Heart left ventricle (tissue), 16 donors: Measurements from ENCODE around the gene TAPT1. TPM values are rescaled to one million over a fixed set of nuclear protein-coding genes. Genes with fewer than 3 reads are reported as not detected.

Experiments used
- ATAC-seq, 4 donors: fragments of 200-7000 bp; cut with Tn5 transposase; one replicate each; pipeline ENCODE4 v1.9.1; 2020 to 2022; ENCODE audit warnings: moderate library complexity in 4 of 4, mild to moderate bottlenecking in 3 of 4, moderate number of reproducible peaks in 1 of 4
- DNase-seq, 5 donors: peaks; one replicate each; pipeline ENCODE4 v3.0.0-alpha.2; 2020
- H3K27ac ChIP-seq, 12 donors: fragments of 200-600 bp; sonication (generic) in 4 of 12; one replicate each; pipeline versions ENCODE4 v1.5.0 to v1.8.0; 2016 to 2022; ENCODE audit warnings: mild to moderate bottlenecking in 2 of 12
- H3K27me3 ChIP-seq, 9 donors: fragments of 200-600 bp; sonication (generic) in 2 of 9; one replicate each; pipeline versions ENCODE4 v1.5.1 to v1.8.0; 2016 to 2022; ENCODE audit warnings: mild to moderate bottlenecking in 3 of 9
- H3K36me3 ChIP-seq, 9 donors: fragments of 200-600 bp; sonication (generic) in 2 of 9; one replicate each; pipeline versions ENCODE4 v1.5.0 to v1.8.0; 2018 to 2022; ENCODE audit warnings: mild to moderate bottlenecking in 2 of 9
- H3K4me1 ChIP-seq, 12 donors: fragments of 200-600 bp; sonication (generic) in 4 of 12; one replicate each; pipeline versions ENCODE4 v1.5.0 to v1.8.0; 2016 to 2022; ENCODE audit warnings: mild to moderate bottlenecking in 3 of 12
- H3K4me3 ChIP-seq, 12 donors: fragments of 200-600 bp; sonication (generic) in 4 of 12; one replicate each; pipeline versions ENCODE4 v1.5.0 to v1.8.0; 2017 to 2022; ENCODE audit warnings: mild to moderate bottlenecking in 9 of 12, moderate library complexity in 4 of 12
- H3K9me3 ChIP-seq, 12 donors: fragments of 200-600 bp; sonication (generic) in 4 of 12; one replicate each; pipeline versions ENCODE4 v1.5.0 to v1.8.0; 2016 to 2022; ENCODE audit warnings: mild to moderate bottlenecking in 1 of 12
- POLR2A ChIP-seq, 2 donors: fragments of 450-650 bp; IDR thresholded peaks; one replicate each; pipeline ENCODE4 v1.6.1; 2017; ENCODE audit warnings: antibody characterized with exemption in 2 of 2, mild to moderate bottlenecking in 2 of 2, moderate library complexity in 2 of 2
- WGBS, 4 donors: extraction: QIAGEN DNeasy Blood & Tissue Kit in 2 of 4; methylation state at CpG; one replicate each; pipeline versions ENCODE4 v1.1.5 to v1.1.7; 2013 to 2018; 5-methylcytosine and 5-hydroxymethylcytosine counted together
- intact Hi-C, 10 donors: fragments of 100-400 bp; cut with DNase I; formaldehyde crosslinking; loops; one replicate each; pipeline versions ENCODE4 v1.11.1 to v1.14.2; 2022
- polyA plus RNA-seq, 2 donors: library from polyadenylated mRNA; stranded (reverse); fragments of 200-250 nt; gene quantifications; one replicate each; pipeline ENCODE4 v1.2.3, GENCODE V29; 2013
- total RNA-seq, 9 donors: library from RNA; depleted of rRNA in 2 of 9; stranded (reverse); fragments of >200 nt in 2 of 9; fragmentation: NEBNext Ultra II Directional in 3 of 9; extraction: Animal tissue kit (Norgen Biotek cat#: 25700) in 3 of 9; gene quantifications; one replicate each; pipeline versions ENCODE4 v1.1.0 to v1.2.4, GENCODE V29; 2016 to 2023
- TF ChIP-seq, protein P1 (sequence below), 12 donors: fragments of 200-600 bp; sonication (generic) in 4 of 12; IDR thresholded peaks; one replicate each; pipeline versions ENCODE4 v1.5.0 to v1.8.0; 2018 to 2022; ENCODE audit warnings: antibody characterized with exemption in 12 of 12, mild to moderate bottlenecking in 5 of 12
- donor health status: ischemic (EF 13 %, LVEDD 7.1; RV severe dilation, severe dysfunction).
- donor health status: healthy with polysubstance abuse.
- donor health status: DM: no; HTN: yes; CAD: no.
- donor health status: DM: no; HTN: no; CAD: no.
- donor health status: ischemic (EF 25% LVEDD 6.9; RV normal size, moderate dysfunction).
- donor health status: ischemic (EF 25% LVEDD 5.7; RV mildly dilated, moderate dysfunction).
- donor health status: healthy.
- donor health status: DM: yes; HTN: yes; CAD: no.
- donor health status: ischemic (EF 35%, LVEDD 5.7; RV mildly dilated, moderate dysfunction).
- donor health status: nonischemic (EF 11% LVEDD 7.7; RV severe dilation, severe dysfunction).
- donor health status: DM: yes; HTN: yes; CAD: no.
- donor health status: PGD.
- donor health status: ischemic (EF 29% LVEDD 5.4; RV normal size, mild dysfunction).
- donor health status: nonischemic (EF 23%, LVEDD 6.1; RV moderate dilation, normal function).

Gene TAPT1
- total and polyA plus RNA-seq, 11 donors = 12.3 to 53.4 (median 34.9) TPM

- TF ChIP-seq, protein P1, sequence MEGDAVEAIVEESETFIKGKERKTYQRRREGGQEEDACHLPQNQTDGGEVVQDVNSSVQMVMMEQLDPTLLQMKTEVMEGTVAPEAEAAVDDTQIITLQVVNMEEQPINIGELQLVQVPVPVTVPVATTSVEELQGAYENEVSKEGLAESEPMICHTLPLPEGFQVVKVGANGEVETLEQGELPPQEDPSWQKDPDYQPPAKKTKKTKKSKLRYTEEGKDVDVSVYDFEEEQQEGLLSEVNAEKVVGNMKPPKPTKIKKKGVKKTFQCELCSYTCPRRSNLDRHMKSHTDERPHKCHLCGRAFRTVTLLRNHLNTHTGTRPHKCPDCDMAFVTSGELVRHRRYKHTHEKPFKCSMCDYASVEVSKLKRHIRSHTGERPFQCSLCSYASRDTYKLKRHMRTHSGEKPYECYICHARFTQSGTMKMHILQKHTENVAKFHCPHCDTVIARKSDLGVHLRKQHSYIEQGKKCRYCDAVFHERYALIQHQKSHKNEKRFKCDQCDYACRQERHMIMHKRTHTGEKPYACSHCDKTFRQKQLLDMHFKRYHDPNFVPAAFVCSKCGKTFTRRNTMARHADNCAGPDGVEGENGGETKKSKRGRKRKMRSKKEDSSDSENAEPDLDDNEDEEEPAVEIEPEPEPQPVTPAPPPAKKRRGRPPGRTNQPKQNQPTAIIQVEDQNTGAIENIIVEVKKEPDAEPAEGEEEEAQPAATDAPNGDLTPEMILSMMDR (IDR thresholded peaks at IDR 0.05) = no peak
- TF ChIP-seq POLR2A (IDR thresholded peaks at IDR 0.05) = peak in 1 of 2 donors; percentile 27
- peak; percentile 59 to 85 (median 68) for DNase-seq
Measured at GRCh38 chr4:16226816-16227461, 668 bp upstream of the TAPT1 start.

GRCh38 chr4:16225167-16225862, 956 bp downstream of the TAPT1 start:
- Histone ChIP-seq H3K27ac (peak overlapping the region; percentile 95 to 99 (median 97)), H3K9me3 (no peaks in the 10 kb centered on the region), H3K4me3 (peak overlapping the region; percentile 41 to 93 (median 87)), H3K4me1 (peaks cover 0 to 68% (median 43%) of the 10 kb centered on the region in 12 donors), H3K27me3 (no peaks in the 10 kb centered on the region), H3K36me3 (no peaks in the 10 kb centered on the region)
- ATAC-seq (no peak), DNase-seq (no peak)
- TF ChIP-seq, protein P1 (IDR thresholded peaks at IDR 0.05) = no peak
- no peak for TF ChIP-seq POLR2A (IDR thresholded peaks at IDR 0.05)
- intact Hi-C loops = no loop called here
- 7 to 8% (median 8%) methylated on average over 6 of the region's 6 CpGs for WGBS, 4 donors

More at GRCh38 chr4:16226816-16227461, 668 bp upstream of the TAPT1 start:
- WGBS, 4 donors = 0 to 1% (median 1%) methylated on average over 26 to 57 of the region's 57 CpGs
- Histone ChIP-seq H3K36me3 (no peaks in the 10 kb centered on the region), H3K9me3 (no peaks in the 10 kb centered on the region), H3K27ac (peak overlapping the region; percentile 95 to 99 (median 97)), H3K4me3 (peak overlapping the region; percentile 72 to 93 (median 87)), H3K27me3 (no peaks in the 10 kb centered on the region), H3K4me1 (peaks cover 0 to 72% (median 47%) of the 10 kb centered on the region in 12 donors)
- intact Hi-C loops = no loop called here
- ATAC-seq = peak; percentile 47 to 71 (median 68)

- peak overlapping the region in 11 of 12 donors; percentile 72 to 93 (median 87) for H3K4me3 ChIP-seq
- 45 to 50% (median 46%) methylated on average over 6 of the region's 6 CpGs for WGBS, 4 donors
- DNase-seq (no peak), ATAC-seq (peak; percentile 33 to 51 (median 41))
- intact Hi-C loops = no loop called here
- no peaks in the 10 kb centered on the region for H3K27me3 ChIP-seq
- peaks cover 0 to 7% (median 0%) of the 10 kb centered on the region in 9 donors for H3K36me3 ChIP-seq
- no peaks in the 10 kb centered on the region for H3K9me3 ChIP-seq
- H3K27ac ChIP-seq = peak overlapping the region in 11 of 12 donors; percentile 18 to 99 (median 95)
- TF ChIP-seq POLR2A (IDR thresholded peaks at IDR 0.05) = no peak
- TF ChIP-seq, protein P1 (IDR thresholded peaks at IDR 0.05) = no peak
- peaks cover 0 to 65% (median 42%) of the 10 kb centered on the region in 12 donors for H3K4me1 ChIP-seq
Measured at GRCh38 chr4:16224264-16225166, 1.8 kb downstream of the TAPT1 start.
